SK-N-SH (cell line): ENCODE results near the gene DPP10.

Experiments
- CHD2 ChIP-seq: fragments of 150-350 bp; IDR thresholded peaks from 2 replicates; pipeline ENCODE4 v1.6.1; 2018; ENCODE audit warnings: low read length; ENCODE audit not compliant: partially characterized antibody
- EP300 ChIP-seq, 2 experiments: IDR thresholded peaks; 2 replicates each; pipeline versions ENCODE4 v1.4.0 to v1.6.1; 2012; ENCODE audit warnings: borderline replicate concordance in 1 of 2, low read depth in 1 of 2, low read length in 1 of 2
- ZBTB33 ChIP-seq: IDR thresholded peaks from 2 replicates; pipeline ENCODE4 v1.4.0; 2012; ENCODE audit warnings: low read depth, borderline replicate concordance

- TF ChIP-seq CHD2 (no peak), ZBTB33 (no peak), EP300 (IDR thresholded peaks at IDR 0.05; ENCODE audit: borderline replicate concordance in 1 of 2, low read depth in 1 of 2, low read length in 1 of 2) (no peak)
Measured at GRCh38 chr2:115738111-115738510, 1295.7 kb downstream of the DPP10 start.
